ENCODE results near the gene SLC7A8.

DNA sequence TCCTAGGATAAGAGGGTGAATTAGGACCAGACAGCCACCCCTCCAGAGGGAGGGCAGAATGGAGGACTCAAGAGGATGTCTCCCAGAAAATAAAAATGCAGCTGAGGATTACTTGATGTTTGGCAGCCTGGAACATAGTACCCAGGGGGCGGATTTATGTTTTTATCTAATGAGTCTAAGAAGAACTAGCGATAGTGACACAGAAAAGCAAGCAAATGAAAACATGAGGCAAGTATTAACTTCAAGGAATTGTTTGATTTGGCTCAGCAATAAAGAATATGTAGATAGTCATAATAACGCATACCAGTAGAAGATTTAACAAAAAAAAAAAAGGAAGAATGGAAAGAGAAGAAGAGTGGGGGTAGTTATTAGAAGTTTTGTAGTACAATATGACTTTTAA lies 10.0 kb upstream of the SLC7A8 start:
- TF ChIP-seq, protein P1, sequence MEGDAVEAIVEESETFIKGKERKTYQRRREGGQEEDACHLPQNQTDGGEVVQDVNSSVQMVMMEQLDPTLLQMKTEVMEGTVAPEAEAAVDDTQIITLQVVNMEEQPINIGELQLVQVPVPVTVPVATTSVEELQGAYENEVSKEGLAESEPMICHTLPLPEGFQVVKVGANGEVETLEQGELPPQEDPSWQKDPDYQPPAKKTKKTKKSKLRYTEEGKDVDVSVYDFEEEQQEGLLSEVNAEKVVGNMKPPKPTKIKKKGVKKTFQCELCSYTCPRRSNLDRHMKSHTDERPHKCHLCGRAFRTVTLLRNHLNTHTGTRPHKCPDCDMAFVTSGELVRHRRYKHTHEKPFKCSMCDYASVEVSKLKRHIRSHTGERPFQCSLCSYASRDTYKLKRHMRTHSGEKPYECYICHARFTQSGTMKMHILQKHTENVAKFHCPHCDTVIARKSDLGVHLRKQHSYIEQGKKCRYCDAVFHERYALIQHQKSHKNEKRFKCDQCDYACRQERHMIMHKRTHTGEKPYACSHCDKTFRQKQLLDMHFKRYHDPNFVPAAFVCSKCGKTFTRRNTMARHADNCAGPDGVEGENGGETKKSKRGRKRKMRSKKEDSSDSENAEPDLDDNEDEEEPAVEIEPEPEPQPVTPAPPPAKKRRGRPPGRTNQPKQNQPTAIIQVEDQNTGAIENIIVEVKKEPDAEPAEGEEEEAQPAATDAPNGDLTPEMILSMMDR (IDR thresholded peaks at IDR 0.05): no peak
- no peak for TF ChIP-seq EP300 (IDR thresholded peaks at IDR 0.05)
- TF ChIP-seq POLR2A (IDR thresholded peaks at IDR 0.05): no peak
